ENCODE results near the gene PLXNB1. TPM values are rescaled to one million over a fixed set of nuclear protein-coding genes. Genes with fewer than 3 reads are reported as not detected.
"Not testable (repeated sequence)": the region's sequence is repeated elsewhere in the genome, so short reads cannot be mapped to it uniquely, and the experiment has no call there.

Gene PLXNB1, protein sequence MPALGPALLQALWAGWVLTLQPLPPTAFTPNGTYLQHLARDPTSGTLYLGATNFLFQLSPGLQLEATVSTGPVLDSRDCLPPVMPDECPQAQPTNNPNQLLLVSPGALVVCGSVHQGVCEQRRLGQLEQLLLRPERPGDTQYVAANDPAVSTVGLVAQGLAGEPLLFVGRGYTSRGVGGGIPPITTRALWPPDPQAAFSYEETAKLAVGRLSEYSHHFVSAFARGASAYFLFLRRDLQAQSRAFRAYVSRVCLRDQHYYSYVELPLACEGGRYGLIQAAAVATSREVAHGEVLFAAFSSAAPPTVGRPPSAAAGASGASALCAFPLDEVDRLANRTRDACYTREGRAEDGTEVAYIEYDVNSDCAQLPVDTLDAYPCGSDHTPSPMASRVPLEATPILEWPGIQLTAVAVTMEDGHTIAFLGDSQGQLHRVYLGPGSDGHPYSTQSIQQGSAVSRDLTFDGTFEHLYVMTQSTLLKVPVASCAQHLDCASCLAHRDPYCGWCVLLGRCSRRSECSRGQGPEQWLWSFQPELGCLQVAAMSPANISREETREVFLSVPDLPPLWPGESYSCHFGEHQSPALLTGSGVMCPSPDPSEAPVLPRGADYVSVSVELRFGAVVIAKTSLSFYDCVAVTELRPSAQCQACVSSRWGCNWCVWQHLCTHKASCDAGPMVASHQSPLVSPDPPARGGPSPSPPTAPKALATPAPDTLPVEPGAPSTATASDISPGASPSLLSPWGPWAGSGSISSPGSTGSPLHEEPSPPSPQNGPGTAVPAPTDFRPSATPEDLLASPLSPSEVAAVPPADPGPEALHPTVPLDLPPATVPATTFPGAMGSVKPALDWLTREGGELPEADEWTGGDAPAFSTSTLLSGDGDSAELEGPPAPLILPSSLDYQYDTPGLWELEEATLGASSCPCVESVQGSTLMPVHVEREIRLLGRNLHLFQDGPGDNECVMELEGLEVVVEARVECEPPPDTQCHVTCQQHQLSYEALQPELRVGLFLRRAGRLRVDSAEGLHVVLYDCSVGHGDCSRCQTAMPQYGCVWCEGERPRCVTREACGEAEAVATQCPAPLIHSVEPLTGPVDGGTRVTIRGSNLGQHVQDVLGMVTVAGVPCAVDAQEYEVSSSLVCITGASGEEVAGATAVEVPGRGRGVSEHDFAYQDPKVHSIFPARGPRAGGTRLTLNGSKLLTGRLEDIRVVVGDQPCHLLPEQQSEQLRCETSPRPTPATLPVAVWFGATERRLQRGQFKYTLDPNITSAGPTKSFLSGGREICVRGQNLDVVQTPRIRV (N-terminal part only)
- 1 to 10 TPM; 1.8 to 4.0 TPM for total RNA-seq

DNA sequence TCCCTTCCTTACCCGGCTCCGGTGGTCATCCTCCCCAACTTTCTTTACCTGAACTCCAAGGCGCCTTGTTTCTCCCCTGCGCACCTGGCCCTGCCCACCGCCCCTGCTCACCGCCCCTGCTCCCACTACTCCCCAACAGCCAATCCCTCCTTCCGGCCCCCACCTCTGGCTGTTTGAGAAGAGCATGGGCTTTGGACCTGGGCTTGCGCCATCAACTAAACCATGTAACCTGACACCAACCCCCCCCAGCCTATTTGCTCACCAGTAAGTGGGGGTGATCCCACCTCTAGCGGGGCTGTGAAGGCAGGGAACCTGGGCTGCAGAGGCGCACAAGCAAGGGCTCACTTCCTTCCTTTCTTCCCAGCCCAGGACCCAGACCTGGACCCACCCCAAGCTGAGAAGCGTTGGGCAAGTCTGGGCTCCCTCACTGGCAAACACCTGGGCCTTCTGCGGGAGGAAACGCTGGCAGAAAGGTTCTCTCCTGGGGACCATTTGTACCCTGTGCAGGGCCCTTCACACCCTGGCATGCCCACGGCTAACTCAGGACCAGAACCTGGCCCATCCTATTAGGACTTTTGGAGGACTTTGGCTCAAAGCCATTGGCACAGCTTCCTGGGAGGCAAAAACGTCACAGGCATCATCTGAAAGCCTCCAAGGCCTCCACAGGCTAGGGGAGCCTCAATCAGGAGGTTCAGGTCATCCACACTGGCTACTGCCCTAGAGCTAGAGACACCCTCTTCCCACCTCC is at the start of gene PLXNB1:
TSS of gene PLXNB1 (minus strand) at position 127 of the 748 bp plus-strand sequence. CDS start 5,475 bp downstream, outside the sequence.
- Mint-ChIP-seq H3K27me3 (peaks cover 20% of the 10 kb centered on the region), H3K36me3 (peaks cover 9% of the 10 kb centered on the region), H3K4me1 (peaks cover 16% of the 10 kb centered on the region), H3K9me3 (ENCODE audit: low read depth) (no peaks in the 10 kb centered on the region), H3K27ac (no peak within 1 kb of the TSS), H3K4me3 (peak within 1 kb of the TSS; percentile 68)
- ATAC-seq (peak; percentile 6), DNase-seq (no peak)
- CTCF ChIA-PET: interaction anchor here (0.6 to 2.3 kb wide), 5 partner anchors 10 to 193 kb away, joined by 3 to 9 read pairs (median 3); partner anchors contain the start of genes CCDC51, TMA7 and UQCRC1

DNA sequence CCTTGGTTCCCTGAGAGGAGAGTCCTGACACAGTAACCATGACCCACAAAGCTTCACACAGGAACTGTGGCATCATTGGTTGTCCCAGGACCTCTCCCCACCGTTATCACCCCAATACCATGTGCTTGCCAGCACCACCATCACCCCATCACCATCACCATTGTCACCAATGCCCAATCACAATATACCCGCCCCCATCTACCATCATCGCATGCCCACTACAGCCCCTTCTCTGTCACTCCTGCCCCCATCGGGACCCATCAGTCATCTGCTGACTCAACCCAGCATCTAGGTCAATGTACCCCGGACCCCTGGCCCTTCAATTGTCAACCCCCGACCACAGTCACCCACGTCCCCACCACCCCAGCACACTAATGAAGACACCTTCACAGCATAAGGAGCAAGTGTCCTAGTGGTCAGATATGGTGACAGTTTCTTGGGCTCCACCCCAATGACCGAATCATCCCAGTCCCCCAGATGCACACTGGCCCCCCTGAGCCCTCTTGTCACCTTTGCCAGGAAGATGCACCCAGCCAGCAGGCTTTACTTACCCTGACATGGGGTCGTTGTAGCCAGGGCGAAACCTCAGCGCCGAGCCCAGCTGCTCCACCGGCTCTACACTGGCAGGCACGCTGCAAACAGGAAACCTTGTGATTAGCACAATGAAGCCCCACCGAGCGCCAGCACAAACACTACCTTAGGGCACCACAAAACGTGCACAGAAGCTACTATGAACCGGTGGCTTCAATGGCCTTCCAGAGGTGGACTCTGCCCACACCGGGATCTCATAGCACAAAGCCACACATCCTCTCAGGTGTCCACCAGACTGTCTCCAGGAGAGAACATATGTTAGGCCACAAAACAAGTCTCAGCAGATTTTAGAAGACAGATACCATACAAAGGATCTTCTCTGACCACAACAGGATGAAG is 49.0 kb upstream of the PLXNB1 start:
- Mint-ChIP-seq H3K27me3 (no peaks in the 10 kb centered on the region), H3K4me3 (peak overlapping the region; percentile 84), H3K4me1 (peaks cover 49% of the 10 kb centered on the region), H3K9me3 (ENCODE audit: low read depth) (no peaks in the 10 kb centered on the region), H3K36me3 (peaks cover 22% of the 10 kb centered on the region), H3K27ac (peak overlapping the region; percentile 95)
- CTCF ChIA-PET: interaction anchor here (1.0 to 2.8 kb wide), 6 partner anchors 12 to 78 kb away, joined by 3 to 15 read pairs (median 4); no protein-coding TSS in a partner anchor
- ATAC-seq (peak; percentile 73), DNase-seq (peak; percentile 86)

DNA sequence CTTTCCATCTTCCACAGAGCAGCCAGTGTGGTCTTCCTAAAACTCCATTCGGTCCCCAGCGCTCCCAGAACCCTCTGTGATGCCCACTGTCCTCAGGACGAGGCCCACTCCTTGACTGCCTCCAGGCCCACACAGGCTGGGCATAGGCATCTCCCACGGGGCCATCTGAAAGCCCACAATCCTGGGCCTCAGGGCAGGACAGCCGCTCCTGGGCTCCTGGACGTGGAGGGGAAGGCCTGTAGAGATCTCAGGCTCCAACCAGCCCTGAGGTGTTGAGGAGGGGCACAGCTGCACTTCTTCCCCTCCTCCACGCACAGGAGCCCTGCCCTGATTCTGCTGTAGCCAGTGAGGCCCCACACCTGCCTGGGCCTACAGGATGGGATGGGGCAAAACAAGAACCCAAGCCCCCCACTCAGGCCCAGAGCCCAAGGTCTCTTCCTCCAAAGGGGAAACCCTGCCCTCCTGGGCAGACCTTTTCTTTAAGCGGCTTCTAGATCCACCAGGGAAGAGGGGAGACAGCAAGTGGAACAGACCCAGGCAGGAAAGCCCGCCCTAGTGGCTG is 48.2 kb upstream of the PLXNB1 start:
- Mint-ChIP-seq H3K36me3 (peaks cover 22% of the 10 kb centered on the region), H3K27ac (peak overlapping the region; percentile 95), H3K27me3 (no peaks in the 10 kb centered on the region), H3K9me3 (ENCODE audit: low read depth) (no peaks in the 10 kb centered on the region), H3K4me3 (peak overlapping the region; percentile 84), H3K4me1 (peaks cover 56% of the 10 kb centered on the region)
- DNase-seq (no peak), ATAC-seq (no peak)
- CTCF ChIA-PET: interaction anchor here (1.3 to 2.8 kb wide), 4 partner anchors 11 to 78 kb away, joined by 3 to 15 read pairs (median 4); no protein-coding TSS in a partner anchor

DNA sequence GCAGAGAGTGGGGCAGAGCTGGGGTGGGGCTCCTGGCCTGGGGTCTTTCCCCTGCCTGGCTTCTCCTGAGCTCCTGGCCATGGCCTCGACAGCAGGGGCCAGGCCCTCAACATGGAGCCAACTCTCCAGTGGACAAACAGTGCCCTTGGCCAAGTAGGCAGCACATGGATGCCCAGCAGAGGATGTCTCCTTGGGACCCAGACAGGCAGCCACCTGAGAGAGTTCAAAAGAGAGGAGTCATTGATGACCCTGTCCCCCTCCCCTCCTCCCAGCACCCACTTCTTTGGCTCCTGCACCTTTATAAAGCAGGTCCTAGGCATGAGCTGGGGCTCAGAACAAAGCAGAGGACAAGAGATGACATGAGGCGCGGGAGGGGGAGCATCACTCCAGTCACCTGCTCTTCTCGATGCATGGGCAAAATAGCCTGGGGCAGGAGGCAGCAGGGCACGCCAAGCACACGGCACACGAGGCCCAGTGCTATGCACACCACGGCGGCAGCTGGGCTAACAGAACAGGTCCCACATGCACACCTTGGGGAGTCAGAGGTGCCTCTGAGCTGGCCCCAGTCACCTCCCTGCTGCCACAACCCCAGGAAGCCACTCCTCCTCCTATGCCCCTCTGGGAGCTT is 46.7 kb upstream of the PLXNB1 start:
- Mint-ChIP-seq H3K27ac (peak overlapping the region; percentile 95), H3K9me3 (ENCODE audit: low read depth) (no peaks in the 10 kb centered on the region), H3K4me3 (no peak overlapping the region), H3K4me1 (peaks cover 58% of the 10 kb centered on the region), H3K27me3 (no peaks in the 10 kb centered on the region), H3K36me3 (peaks cover 25% of the 10 kb centered on the region)
- ATAC-seq (no peak), DNase-seq (no peak)
- CTCF ChIA-PET: interaction anchor here (1.0 to 7.6 kb wide), 8 partner anchors 9 to 176 kb away, joined by 3 to 46 read pairs (median 3); partner anchors contain the start of genes CCDC51 and TMA7

DNA sequence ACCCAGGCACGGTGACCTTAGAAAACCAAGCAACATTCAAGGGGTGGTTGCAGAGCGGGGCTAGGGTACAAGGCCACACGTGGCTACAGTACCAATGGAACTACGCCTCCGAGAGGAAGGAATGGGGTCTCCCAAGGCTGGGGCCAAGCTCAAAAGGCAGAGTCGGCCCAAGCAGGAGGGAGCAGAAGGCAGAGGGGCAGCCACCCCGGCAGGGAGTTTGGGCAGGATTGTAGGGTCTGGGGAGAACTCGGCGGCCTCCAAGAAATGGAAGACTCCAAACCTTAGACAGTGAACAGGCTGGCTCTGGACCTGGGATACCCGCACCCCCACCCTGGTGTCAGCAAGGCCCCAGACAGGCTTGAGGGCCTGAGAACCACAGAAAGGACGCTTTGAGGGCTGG is 45.3 kb upstream of the PLXNB1 start:
- peak overlapping the region; percentile 62 for H3K27ac Mint-ChIP-seq
- H3K27me3 Mint-ChIP-seq: no peaks in the 10 kb centered on the region
- no peak for DNase-seq
- no peak overlapping the region for H3K4me3 Mint-ChIP-seq
- H3K36me3 Mint-ChIP-seq: peaks cover 24% of the 10 kb centered on the region
- no peaks in the 10 kb centered on the region for H3K9me3 Mint-ChIP-seq (ENCODE audit: low read depth)
- CTCF ChIA-PET: interaction anchor here (3.9 to 9.7 kb wide), 3 partner anchors 32 to 83 kb away, joined by 27 to 101 read pairs (median 46); partner anchors contain the start of genes PFKFB4 and SHISA5
- no peak for ATAC-seq
- peaks cover 65% of the 10 kb centered on the region for H3K4me1 Mint-ChIP-seq

DNA sequence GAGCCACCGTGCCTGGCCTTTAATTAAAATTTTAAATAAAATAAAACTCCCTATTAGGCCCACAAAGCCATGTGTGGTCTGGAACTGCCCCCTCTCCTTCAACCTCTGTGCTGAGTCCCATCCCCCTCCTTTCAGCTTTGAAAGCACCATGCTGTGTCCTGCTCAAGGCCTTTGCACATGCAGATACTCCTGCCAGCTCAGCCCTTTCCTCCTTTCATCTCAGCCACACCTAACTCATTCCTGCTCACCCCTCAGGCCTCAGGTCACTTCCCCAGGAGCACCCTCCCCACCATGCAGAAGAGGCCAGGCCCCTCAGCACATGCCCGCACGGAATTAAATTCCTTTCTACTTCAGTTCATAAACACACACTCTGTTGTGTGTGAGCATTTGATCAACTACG is 44.7 kb upstream of the PLXNB1 start:
- peaks cover 27% of the 10 kb centered on the region for H3K36me3 Mint-ChIP-seq
- H3K27ac Mint-ChIP-seq: peak overlapping the region; percentile 62
- H3K9me3 Mint-ChIP-seq (ENCODE audit: low read depth): no peaks in the 10 kb centered on the region
- H3K4me3 Mint-ChIP-seq: no peak overlapping the region
- H3K4me1 Mint-ChIP-seq: peaks cover 69% of the 10 kb centered on the region
- DNase-seq: no peak
- H3K27me3 Mint-ChIP-seq: no peaks in the 10 kb centered on the region
- CTCF ChIA-PET: interaction anchor here (3.9 to 9.7 kb wide), 3 partner anchors 32 to 83 kb away, joined by 27 to 101 read pairs (median 46); partner anchors contain the start of genes PFKFB4 and SHISA5
- no peak for ATAC-seq

DNA sequence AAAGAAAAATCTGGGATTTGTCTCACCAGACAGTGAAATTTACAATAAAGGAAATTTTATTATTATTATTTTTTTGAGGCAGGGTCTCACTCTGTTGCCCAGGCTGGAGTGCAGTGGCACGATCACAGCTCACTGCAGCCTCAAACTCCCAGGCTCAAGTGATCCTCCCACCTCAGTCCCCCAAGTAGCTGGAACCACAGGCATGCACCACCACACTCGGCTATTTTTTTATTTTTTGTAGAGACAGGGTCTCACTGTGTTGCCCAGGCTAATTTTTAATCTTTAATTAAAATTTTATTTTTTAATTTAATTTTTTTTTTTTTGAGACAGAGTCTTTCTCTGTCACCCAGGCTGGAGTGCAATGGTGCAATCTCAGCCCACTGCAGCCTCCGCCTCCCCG is 44.1 kb upstream of the PLXNB1 start:
- ATAC-seq; H3K9me3 Mint-ChIP-seq (ENCODE audit: low read depth); H3K27me3 Mint-ChIP-seq; DNase-seq; H3K4me3 Mint-ChIP-seq: not testable (repeated sequence)
- Mint-ChIP-seq H3K4me1 (peaks cover 70% of the 10 kb centered on the region), H3K27ac (peak overlapping the region; percentile 95), H3K36me3 (peaks cover 30% of the 10 kb centered on the region)
- CTCF ChIA-PET: interaction anchor here (1.0 to 9.7 kb wide), 8 partner anchors 27 to 183 kb away, joined by 4 to 101 read pairs (median 10); partner anchors contain the start of genes CCDC51, PFKFB4, SHISA5 and TMA7

DNA sequence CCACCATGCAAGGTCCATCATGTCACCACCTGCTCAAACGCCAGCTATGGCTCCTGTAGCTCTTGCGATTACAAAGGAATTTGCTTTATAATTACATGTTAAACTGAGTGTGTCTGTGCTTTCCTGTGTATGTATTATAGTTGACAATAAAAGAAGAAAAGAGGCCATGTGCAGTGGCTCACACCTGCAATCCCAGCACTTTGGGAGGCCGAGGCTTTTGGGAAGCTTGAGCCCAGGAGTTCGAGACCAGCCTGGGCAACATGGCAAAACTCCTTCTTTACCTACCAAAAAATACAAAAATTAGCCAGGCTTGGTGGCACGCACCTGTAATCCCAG is 43.7 kb upstream of the PLXNB1 start:
- H3K36me3 Mint-ChIP-seq: peaks cover 32% of the 10 kb centered on the region
- CTCF ChIA-PET: interaction anchor here (1.0 to 9.7 kb wide), 11 partner anchors 13 to 183 kb away, joined by 4 to 101 read pairs (median 10); partner anchors contain the start of genes CCDC51, PFKFB4, SHISA5 and TMA7

DNA sequence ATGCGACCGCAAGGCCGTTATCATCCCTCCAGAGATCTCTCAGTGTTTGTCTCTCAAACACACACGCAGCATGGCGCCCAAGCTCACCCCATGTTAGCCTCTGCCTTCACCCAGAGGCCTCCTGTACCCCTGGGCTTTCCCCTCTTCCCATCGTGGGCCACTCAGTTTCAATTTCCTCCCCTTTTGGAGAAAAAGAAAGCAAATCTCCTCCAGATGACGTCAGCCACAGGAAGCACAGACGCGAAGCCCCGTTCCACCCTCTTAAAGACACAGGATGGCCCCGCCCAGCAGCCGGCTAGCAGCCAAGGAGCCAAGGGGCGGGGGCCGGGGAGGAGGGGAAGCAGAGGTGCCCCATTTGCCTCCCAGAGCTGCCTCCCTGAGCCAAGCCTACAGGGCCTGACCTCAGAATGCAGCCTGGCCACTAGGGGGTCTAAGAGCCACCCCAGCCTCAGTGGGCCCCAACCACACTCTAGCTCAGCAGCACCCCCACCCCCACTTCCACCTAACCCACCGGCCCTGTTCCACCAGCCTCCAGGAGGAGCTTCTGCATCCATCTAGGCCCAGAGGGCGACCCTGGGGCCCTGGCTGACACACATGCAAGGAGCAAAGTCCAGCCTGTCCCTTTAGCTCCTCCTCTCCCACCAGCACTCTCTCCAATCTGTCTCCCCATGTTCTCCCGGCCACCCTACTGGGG is 43.2 kb upstream of the PLXNB1 start:
- peaks cover 73% of the 10 kb centered on the region for H3K4me1 Mint-ChIP-seq
- no peaks in the 10 kb centered on the region for H3K27me3 Mint-ChIP-seq
- CTCF ChIA-PET: interaction anchor here (0.9 to 9.7 kb wide), 17 partner anchors 12 to 184 kb away, joined by 3 to 101 read pairs (median 5); partner anchors contain the start of genes ATRIP, CCDC51, PFKFB4 and SHISA5
- H3K9me3 Mint-ChIP-seq (ENCODE audit: low read depth): no peaks in the 10 kb centered on the region
- H3K4me3 Mint-ChIP-seq: peak overlapping the region; percentile 85
- DNase-seq: peak; percentile 99
- peaks cover 33% of the 10 kb centered on the region for H3K36me3 Mint-ChIP-seq
- peak; percentile 88 for ATAC-seq
- peak overlapping the region; percentile 95 for H3K27ac Mint-ChIP-seq

More for the DNA sequence above, 43.7 kb upstream of the PLXNB1 start:
- ATAC-seq (no peak), DNase-seq (no peak)
- H3K27ac Mint-ChIP-seq: peak overlapping the region; percentile 95
- peaks cover 71% of the 10 kb centered on the region for H3K4me1 Mint-ChIP-seq
- no peaks in the 10 kb centered on the region for H3K9me3 Mint-ChIP-seq (ENCODE audit: low read depth)
- peak overlapping the region; percentile 85 for H3K4me3 Mint-ChIP-seq
- no peaks in the 10 kb centered on the region for H3K27me3 Mint-ChIP-seq

DNA sequence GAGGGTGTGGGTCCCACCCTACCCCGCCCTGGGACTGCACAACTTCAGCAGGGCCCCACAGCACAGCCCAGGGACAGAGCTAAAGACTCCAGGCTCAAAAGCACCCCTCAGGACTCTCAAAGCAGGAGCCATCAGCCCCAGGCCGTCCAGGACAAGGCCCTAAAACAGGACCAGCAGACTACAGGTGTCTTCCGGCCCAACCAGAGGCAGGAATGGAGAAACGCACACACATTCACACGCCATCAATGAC is 42.7 kb upstream of the PLXNB1 start:
- Mint-ChIP-seq H3K4me1 (peaks cover 73% of the 10 kb centered on the region), H3K36me3 (peaks cover 35% of the 10 kb centered on the region), H3K27ac (peak overlapping the region; percentile 95), H3K9me3 (ENCODE audit: low read depth) (no peaks in the 10 kb centered on the region), H3K4me3 (peak overlapping the region; percentile 85), H3K27me3 (no peaks in the 10 kb centered on the region)
- no peak for DNase-seq
- peak; percentile 35 for ATAC-seq
- CTCF ChIA-PET: interaction anchor here (0.9 to 9.7 kb wide), 16 partner anchors 12 to 184 kb away, joined by 3 to 101 read pairs (median 5); partner anchors contain the start of genes ATRIP, PFKFB4, SHISA5 and SLC26A6

Data from activated CD8-positive, alpha-beta memory T cell treated with anti-CD3 and anti-CD28 coated beads, Interleukin-2, amount 10 ng/mL, durations not matched to agents 7 days and 5 days (primary cell).